COLO668 (cell line): ENCODE results near the gene TRAF1.

Experiments used
- DNase-seq: peaks from one replicate; lab custom pipeline; 2025; ENCODE audit not compliant: unreplicated experiment; lab: John Stamatoyannopoulos, UW

The TRAF1 gene

GRCh38 chr9:120853198-120853597 lies 73.4 kb downstream of the TRAF1 start:
- no peak for DNase-seq
